K562 (cell line): ENCODE data around the gene ERCC6. TPM values are rescaled to one million over a fixed set of nuclear protein-coding genes. Genes with fewer than 3 reads are reported as not detected.
A peak's percentile ranks its signal among the peaks of the same experiment; 100 is the strongest.

Experiments
- CBX8 ChIP-seq: fragments of 200-600 bp; sonication (generic); IDR thresholded peaks from 2 replicates; pipeline ENCODE4 v1.6.1; 2012; ENCODE audit warnings: borderline replicate concordance, mixed run types, low read depth, mild to moderate bottlenecking, moderate library complexity, mixed read lengths, low read length, control low read depth, inconsistent platforms; ENCODE audit not compliant: poor library complexity, severe bottlenecking; ENCODE audit errors: extremely low read depth
- CHD2 ChIP-seq: IDR thresholded peaks from 2 replicates; pipeline ENCODE4 v1.6.1; 2011; ENCODE audit warnings: low read depth, low read length
- CTCF ChIP-seq, 3 experiments: IDR thresholded peaks in 2 of 3; conservative IDR thresholded peaks in 1 of 3; 2 replicates each; pipeline ENCODE4 v1.5.1; 2011 to 2012; ENCODE audit warnings: low read length in 3 of 3, mild to moderate bottlenecking in 3 of 3, control low read depth in 2 of 3, improper control_type of control experiment in 1 of 3, inconsistent platforms in 1 of 3, low read depth in 1 of 3, mixed read lengths in 1 of 3, moderate library complexity in 1 of 3; ENCODE audit not compliant: insufficient read depth in 2 of 3
- FOXA1 ChIP-seq: fragments of 450-650 bp; IDR thresholded peaks from 2 replicates; pipeline ENCODE4 v1.6.1; 2016; ENCODE audit warnings: mild to moderate bottlenecking, borderline replicate concordance
- MTA3 ChIP-seq: fragments of 450-650 bp; formaldehyde crosslinking; IDR thresholded peaks from 2 replicates; pipeline ENCODE4 v1.6.1; 2017; ENCODE audit warnings: mild to moderate bottlenecking, borderline replicate concordance
- NR2C2 ChIP-seq, 2 experiments: fragments of 200-800 bp in 1 of 2; sonication (Bioruptor generic) in 1 of 2; sonication (generic) in 1 of 2; formaldehyde crosslinking in 1 of 2; IDR thresholded peaks; 2 replicates each; pipeline versions ENCODE4 v1.6.1 to v1.8.0; 2016 to 2022; ENCODE audit warnings: mild to moderate bottlenecking in 1 of 2, missing compliant biosample characterization in 1 of 2, missing genetic modification characterization in 1 of 2, missing genetic modification reagents in 1 of 2
- RUNX1 ChIP-seq: sonication (generic); IDR thresholded peaks from 2 replicates; pipeline ENCODE4 v1.6.1; 2016; ENCODE audit warnings: antibody characterized with exemption, low read depth
- THRB ChIP-seq: fragments of 450-650 bp; formaldehyde crosslinking; conservative IDR thresholded peaks from 2 replicates; pipeline ENCODE4 v1.4.0; 2022; ENCODE audit warnings: mild to moderate bottlenecking, missing genetic modification characterization
- UBTF ChIP-seq, 2 experiments: IDR thresholded peaks; 2 replicates each; pipeline ENCODE4 v1.6.1; 2012; ENCODE audit warnings: improper control_type of control experiment in 2 of 2, low read depth in 2 of 2, low read length in 2 of 2, borderline replicate concordance in 1 of 2
- ZBTB1 ChIP-seq: sonication (generic); formaldehyde crosslinking; IDR thresholded peaks from 2 replicates; pipeline ENCODE4 v1.8.1; 2023; ENCODE audit warnings: missing genetic modification reagents, low read depth, mild to moderate bottlenecking, borderline replicate concordance
- ZBTB11 ChIP-seq, 3 experiments: fragments of 200-800 bp in 1 of 3; fragments of 250-450 bp in 1 of 3; fragments of 450-650 bp in 1 of 3; sonication (Bioruptor Pico) in 1 of 3; sonication (Bioruptor generic) in 1 of 3; formaldehyde crosslinking in 1 of 3; IDR thresholded peaks; 2 replicates each; pipeline versions ENCODE4 v1.6.1 to v1.8.0; 2016 to 2022; ENCODE audit warnings: mild to moderate bottlenecking in 2 of 3, missing genetic modification characterization in 2 of 3, missing compliant biosample characterization in 1 of 3, moderate library complexity in 1 of 3
- ZFPM2 ChIP-seq: fragments of 250-450 bp; sonication (Bioruptor Pico); IDR thresholded peaks from 2 replicates; pipeline ENCODE4 v1.5.1; 2022; ENCODE audit warnings: mild to moderate bottlenecking
- ZNF668 ChIP-seq: fragments of 250-450 bp; sonication (Bioruptor Pico); IDR thresholded peaks from 2 replicates; pipeline ENCODE4 v1.8.0; 2022; ENCODE audit warnings: mild to moderate bottlenecking, inconsistent platforms
- polyA plus RNA-seq, 8 experiments: library from polyadenylated mRNA; depleted of rRNA in 4 of 8; stranded (reverse) in 5 of 8; unstranded in 3 of 8; fragments of >200 nt; fragmentation: Nextera tagmentation in 2 of 8; fragmentation: Illumina TruSeq in 1 of 8; extraction: Ambion mirVana in 2 of 8; extraction: Trizol in 1 of 8; gene quantifications; 2 replicates each; pipeline versions ENCODE4 v1.2.1 to v1.2.3, GENCODE V29; 2011 to 2014; ENCODE audit warnings: inconsistent platforms in 1 of 8, missing spikeins in 1 of 8
- total RNA-seq, 7 experiments: library from RNA; depleted of rRNA in 6 of 7; stranded (reverse); fragments of >200 nt in 6 of 7; fragmentation: Illumina TruSeq in 2 of 7; extraction: Trizol in 2 of 7; gene quantifications; 2 replicates each; pipeline versions ENCODE4 v1.2.1 to v1.2.3, GENCODE V29; 2011 to 2021; ENCODE audit warnings: low replicate concordance in 1 of 7

ERCC6 gene
- total and polyA plus RNA-seq, 9 of the 15 experiments (the other 6 are each of a cell fraction or from before 2014, with no cell fraction given): 7.8 to 17.7 (median 11.8) TPM

- TF ChIP-seq UBTF (IDR thresholded peaks at IDR 0.05; ENCODE audit: borderline replicate concordance in 1 of 2, low read depth in 2 of 2, low read length in 2 of 2): 0 out of 4 replicates have a peak, but pooled peaks of 1 of the 2 experiments have one; percentile 21
- TF ChIP-seq NR2C2 (CRISPR knock-in tag; IDR thresholded peaks at IDR 0.05): no peak; the same call in 1 of the 2 replicates
- TF ChIP-seq NR2C2 (tag; IDR thresholded peaks at IDR 0.05): peak; percentile 67
- no peak for TF ChIP-seq RUNX1
- TF ChIP-seq CHD2: 0 out of 2 replicates have a peak, but pooled peaks have one; percentile 9
- peak in 2 of 3 experiments; percentile 24 to 26; a peak in 2 of 6 replicates for TF ChIP-seq CTCF (IDR thresholded peaks at IDR 0.05 in 2 of 3, conservative IDR thresholded peaks at IDR 0.05 in 1 of 3; ENCODE audit: insufficient read depth in 2 of 3, low read depth in 1 of 3, low read length in 3 of 3)
- no peak for TF ChIP-seq CBX8
- TF ChIP-seq FOXA1: no peak
- 0 out of 2 replicates have a peak, but pooled peaks have one; percentile 58 for TF ChIP-seq ZNF668 (CRISPR knock-in tag)
- no peak for TF ChIP-seq THRB (CRISPR knock-in tag)
- TF ChIP-seq ZBTB11 (CRISPR knock-in tag; IDR thresholded peaks at IDR 0.05): peak in 1 of 3 experiments; percentile 67; a peak in 2 of 6 replicates
- TF ChIP-seq ZFPM2 (CRISPR knock-in tag): no peak
- TF ChIP-seq MTA3: peak; percentile 69
- no peak for TF ChIP-seq ZBTB1
Observed at GRCh38 chr10:49538381-49539319, at the start of gene ERCC6 (continued).
